HepG2 (cell line): ENCODE data around the gene RCOR3. TPM values are rescaled to one million over a fixed set of nuclear protein-coding genes. Genes with fewer than 3 reads are reported as not detected.

Experiments used
- ASH2L ChIP-seq: fragments of 300-600, 200-600 bp; sonication (generic); IDR thresholded peaks from 2 replicates; pipeline ENCODE4 v1.7.0; 2017; ENCODE audit warnings: low read depth, mild to moderate bottlenecking, moderate library complexity, mixed read lengths, low read length; ENCODE audit not compliant: insufficient read length
- ATM ChIP-seq: fragments of 450-650 bp; IDR thresholded peaks from 2 replicates; pipeline ENCODE4 v1.7.1; 2017; ENCODE audit warnings: mild to moderate bottlenecking, borderline replicate concordance
- FOSL2 ChIP-seq: sonication (generic); formaldehyde crosslinking; IDR thresholded peaks from 2 replicates; pipeline ENCODE4 v1.4.0; 2020; ENCODE audit warnings: missing genetic modification reagents
- HCFC1 ChIP-seq: fragments of 150-350 bp; IDR thresholded peaks from 2 replicates; pipeline ENCODE4 v1.6.1; 2014; ENCODE audit warnings: low read depth, low read length
- HMG20A ChIP-seq: IDR thresholded peaks from 2 replicates; pipeline ENCODE4 v1.6.1; 2016; ENCODE audit warnings: borderline replicate concordance
- KDM4B ChIP-seq: sonication (generic); formaldehyde crosslinking; IDR thresholded peaks from 2 replicates; pipeline ENCODE4 v1.4.0; 2020; ENCODE audit warnings: missing genetic modification reagents
- MTA1 ChIP-seq: sonication (generic); formaldehyde crosslinking; IDR thresholded peaks from 2 replicates; pipeline ENCODE4 v1.4.0; 2020; ENCODE audit warnings: missing genetic modification reagents, mild to moderate bottlenecking, borderline replicate concordance
- MTF1 ChIP-seq: sonication (generic); formaldehyde crosslinking; IDR thresholded peaks from 2 replicates; pipeline ENCODE4 v1.5.0; 2020; ENCODE audit warnings: missing genetic modification reagents
- NAIF1 ChIP-seq: sonication (generic); formaldehyde crosslinking; IDR thresholded peaks from 2 replicates; pipeline ENCODE4 v1.5.0; 2020; ENCODE audit warnings: mild to moderate bottlenecking, missing genetic modification reagents, borderline replicate concordance
- NCOA1 ChIP-seq: sonication (generic); formaldehyde crosslinking; IDR thresholded peaks from 2 replicates; pipeline ENCODE4 v1.9.0; 2021; ENCODE audit warnings: missing genetic modification reagents
- PAX8 ChIP-seq: sonication (generic); formaldehyde crosslinking; IDR thresholded peaks from 2 replicates; pipeline ENCODE4 v1.8.0; 2022; ENCODE audit warnings: mild to moderate bottlenecking, missing genetic modification reagents, borderline replicate concordance
- PHF8 ChIP-seq: sonication (generic); formaldehyde crosslinking; IDR thresholded peaks from 2 replicates; pipeline ENCODE4 v1.5.0; 2020; ENCODE audit warnings: missing genetic modification reagents
- RBFOX2 ChIP-seq: fragments of 200-400 bp; formaldehyde crosslinking; IDR thresholded peaks from 2 replicates; pipeline ENCODE4 v1.6.1; 2017; ENCODE audit warnings: low read depth, mild to moderate bottlenecking, low read length
- SMAD3 ChIP-seq: sonication (generic); formaldehyde crosslinking; IDR thresholded peaks from 2 replicates; pipeline ENCODE4 v1.4.0; 2020; ENCODE audit warnings: missing genetic modification reagents
- SP4 ChIP-seq: sonication (generic); formaldehyde crosslinking; IDR thresholded peaks from 2 replicates; pipeline ENCODE4 v1.8.1; 2023; ENCODE audit warnings: mild to moderate bottlenecking, missing genetic modification reagents
- TMF1 ChIP-seq: sonication (generic); formaldehyde crosslinking; IDR thresholded peaks from 2 replicates; pipeline ENCODE4 v1.8.1; 2022; ENCODE audit warnings: low read depth, missing genetic modification reagents
- ZNF224 ChIP-seq: sonication (generic); formaldehyde crosslinking; IDR thresholded peaks from 2 replicates; pipeline ENCODE4 v1.5.0; 2020; ENCODE audit warnings: mild to moderate bottlenecking, missing genetic modification reagents
- ZNF232 ChIP-seq: sonication (generic); formaldehyde crosslinking; IDR thresholded peaks from 2 replicates; pipeline ENCODE4 v1.4.0; 2020; ENCODE audit warnings: missing genetic modification reagents, borderline replicate concordance
- ZNF264 ChIP-seq: sonication (generic); formaldehyde crosslinking; IDR thresholded peaks from 2 replicates; pipeline ENCODE4 v1.4.0; 2020; ENCODE audit warnings: missing genetic modification reagents
- ZNF343 ChIP-seq: sonication (generic); formaldehyde crosslinking; IDR thresholded peaks from 2 replicates; pipeline ENCODE4 v1.4.0; 2020; ENCODE audit warnings: mild to moderate bottlenecking, missing genetic modification reagents
- ZNF564 ChIP-seq: sonication (generic); formaldehyde crosslinking; IDR thresholded peaks from 2 replicates; pipeline ENCODE4 v1.8.1; 2023; ENCODE audit warnings: mild to moderate bottlenecking, missing genetic modification reagents
- ZNF772 ChIP-seq: sonication (generic); formaldehyde crosslinking; IDR thresholded peaks from 2 replicates; pipeline ENCODE4 v1.5.0; 2020; ENCODE audit warnings: mild to moderate bottlenecking, missing genetic modification reagents
- polyA plus RNA-seq, 8 experiments: library from polyadenylated mRNA; depleted of rRNA in 3 of 8; stranded (reverse) in 7 of 8; unstranded in 1 of 8; fragments of >200 nt; fragmentation: Illumina TruSeq in 4 of 8; extraction: Trizol in 4 of 8; gene quantifications; 2 replicates each; pipeline versions ENCODE4 v1.2.1 to v1.2.3, GENCODE V29; 2011 to 2016; ENCODE audit warnings: low read depth in 4 of 8, missing spikeins in 1 of 8, mixed read lengths in 1 of 8; ENCODE audit not compliant: insufficient read depth in 1 of 8
- total RNA-seq, 5 experiments: library from RNA; depleted of rRNA; stranded (reverse); fragments of >200 nt; fragmentation: Illumina TruSeq; extraction: Trizol; gene quantifications; 2 replicates each; pipeline ENCODE4 v1.2.3, GENCODE V29; 2016; ENCODE audit warnings: low read depth in 1 of 5
- TF ChIP-seq, protein P1 (sequence below), 2 experiments: sonication (generic) in 1 of 2; formaldehyde crosslinking in 1 of 2; IDR thresholded peaks; 2 replicates each; pipeline versions ENCODE4 v1.4.0 to v1.6.1; 2018 to 2020; ENCODE audit warnings: missing genetic modification reagents in 2 of 2, borderline replicate concordance in 1 of 2, low read depth in 1 of 2, mild to moderate bottlenecking in 1 of 2, missing biosample characterization in 1 of 2
- TF ChIP-seq, protein P2 (sequence below): sonication (generic); formaldehyde crosslinking; IDR thresholded peaks from 2 replicates; pipeline ENCODE4 v1.9.0; 2022; ENCODE audit warnings: missing genetic modification reagents, mild to moderate bottlenecking, borderline replicate concordance
- TF ChIP-seq, protein P3 (sequence below): sonication (generic); formaldehyde crosslinking; IDR thresholded peaks from 2 replicates; pipeline ENCODE4 v1.8.0; 2023; ENCODE audit warnings: mild to moderate bottlenecking, missing genetic modification reagents

The RCOR3 gene
- total and polyA plus RNA-seq, 2 of the 13 experiments (the other 11 are each of a cell fraction or from before 2014, with no cell fraction given): 16.8 to 31.6 TPM

DNA sequence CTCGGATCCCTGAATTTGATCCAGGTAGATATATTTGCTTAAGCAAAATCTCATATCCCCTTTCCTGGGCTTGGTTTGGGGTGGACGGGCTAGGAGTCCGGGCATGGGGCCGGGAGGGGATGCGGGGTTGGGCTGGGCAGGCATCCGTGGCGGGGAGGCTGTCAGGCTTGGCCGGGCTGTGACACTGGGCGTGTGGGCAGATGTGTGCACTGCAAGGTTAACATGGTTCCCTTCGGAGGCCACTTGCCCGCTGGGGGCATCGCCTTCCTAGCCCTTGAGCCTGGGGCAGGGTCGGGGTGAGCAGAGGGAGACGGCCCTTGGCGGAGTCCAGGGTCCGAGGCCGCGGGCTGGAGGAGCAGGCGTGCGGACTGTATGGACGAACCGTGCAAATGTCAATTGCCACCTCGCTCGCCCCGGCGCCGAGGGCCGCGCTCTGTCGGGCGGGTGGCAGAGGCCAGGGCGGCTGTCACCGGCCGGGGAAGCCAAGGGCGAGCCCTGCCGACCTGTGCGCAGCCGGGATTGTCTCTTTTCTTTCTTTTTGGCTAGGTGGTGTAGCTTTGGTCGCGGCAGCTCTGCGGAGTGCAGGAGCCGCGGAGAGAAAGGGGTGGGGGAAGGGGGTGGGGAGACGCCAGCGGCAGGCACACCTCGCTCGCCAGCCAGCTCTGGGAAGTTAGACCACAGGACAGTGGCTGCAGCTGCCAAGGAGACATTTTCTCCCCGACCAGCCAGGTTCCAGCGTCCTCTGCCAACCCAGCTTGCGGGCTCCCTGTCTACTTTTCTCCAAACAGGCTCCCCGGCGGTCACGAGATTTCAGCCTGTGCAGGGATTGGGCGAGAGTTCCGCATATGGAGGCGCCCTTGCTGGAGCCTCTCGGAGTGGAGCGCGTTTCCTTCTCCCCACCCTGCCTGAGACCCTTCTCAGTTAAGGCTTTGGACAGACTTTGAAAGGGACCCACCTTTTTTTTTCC is 1.3 kb downstream of the RCOR3 start (continued):
- TF ChIP-seq MTA1 (CRISPR knock-in tag) (0 out of 2 replicates have a peak, but pooled peaks have one; percentile 20), HCFC1 (no peak), SP4 (CRISPR knock-in tag) (peak; percentile 41; the same call in 1 of the 2 replicates), NAIF1 (CRISPR knock-in tag) (no peak), ZNF232 (CRISPR knock-in tag) (peak; percentile 4; the same call in 1 of the 2 replicates), PAX8 (CRISPR knock-in tag) (no peak), ZNF264 (0 out of 2 replicates have a peak, but pooled peaks have one; percentile 40), ZNF224 (CRISPR knock-in tag) (0 out of 2 replicates have a peak, but pooled peaks have one; percentile 53), TMF1 (CRISPR knock-in tag) (peak; percentile 51; the same call in 1 of the 2 replicates), SMAD3 (CRISPR knock-in tag) (0 out of 2 replicates have a peak, but pooled peaks have one; percentile 36), PHF8 (peak; percentile 55), ASH2L (peak; percentile 35), KDM4B (CRISPR knock-in tag) (peak; percentile 26; the same call in 1 of the 2 replicates), MTF1 (CRISPR knock-in tag) (no peak), NCOA1 (0 out of 2 replicates have a peak, but pooled peaks have one; percentile 26), RBFOX2 (peak; percentile 77), ZNF772 (CRISPR knock-in tag) (peak; percentile 39; the same call in 1 of the 2 replicates), FOSL2 (CRISPR knock-in tag) (no peak), ZNF564 (CRISPR knock-in tag) (0 out of 2 replicates have a peak, but pooled peaks have one; percentile 44), HMG20A (no peak), ZNF343 (no peak), ATM (no peak)
- TF ChIP-seq, protein P1, sequence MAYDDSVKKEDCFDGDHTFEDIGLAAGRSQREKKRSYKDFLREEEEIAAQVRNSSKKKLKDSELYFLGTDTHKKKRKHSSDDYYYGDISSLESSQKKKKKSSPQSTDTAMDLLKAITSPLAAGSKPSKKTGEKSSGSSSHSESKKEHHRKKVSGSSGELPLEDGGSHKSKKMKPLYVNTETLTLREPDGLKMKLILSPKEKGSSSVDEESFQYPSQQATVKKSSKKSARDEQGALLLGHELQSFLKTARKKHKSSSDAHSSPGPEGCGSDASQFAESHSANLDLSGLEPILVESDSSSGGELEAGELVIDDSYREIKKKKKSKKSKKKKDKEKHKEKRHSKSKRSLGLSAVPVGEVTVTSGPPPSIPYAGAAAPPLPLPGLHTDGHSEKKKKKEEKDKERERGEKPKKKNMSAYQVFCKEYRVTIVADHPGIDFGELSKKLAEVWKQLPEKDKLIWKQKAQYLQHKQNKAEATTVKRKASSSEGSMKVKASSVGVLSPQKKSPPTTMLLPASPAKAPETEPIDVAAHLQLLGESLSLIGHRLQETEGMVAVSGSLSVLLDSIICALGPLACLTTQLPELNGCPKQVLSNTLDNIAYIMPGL (CRISPR knock-in tag; IDR thresholded peaks at IDR 0.05; ENCODE audit: borderline replicate concordance in 1 of 2, low read depth in 1 of 2): peak in 1 of 2 experiments; percentile 46; a peak in 2 of 4 replicates
- TF ChIP-seq, protein P2, sequence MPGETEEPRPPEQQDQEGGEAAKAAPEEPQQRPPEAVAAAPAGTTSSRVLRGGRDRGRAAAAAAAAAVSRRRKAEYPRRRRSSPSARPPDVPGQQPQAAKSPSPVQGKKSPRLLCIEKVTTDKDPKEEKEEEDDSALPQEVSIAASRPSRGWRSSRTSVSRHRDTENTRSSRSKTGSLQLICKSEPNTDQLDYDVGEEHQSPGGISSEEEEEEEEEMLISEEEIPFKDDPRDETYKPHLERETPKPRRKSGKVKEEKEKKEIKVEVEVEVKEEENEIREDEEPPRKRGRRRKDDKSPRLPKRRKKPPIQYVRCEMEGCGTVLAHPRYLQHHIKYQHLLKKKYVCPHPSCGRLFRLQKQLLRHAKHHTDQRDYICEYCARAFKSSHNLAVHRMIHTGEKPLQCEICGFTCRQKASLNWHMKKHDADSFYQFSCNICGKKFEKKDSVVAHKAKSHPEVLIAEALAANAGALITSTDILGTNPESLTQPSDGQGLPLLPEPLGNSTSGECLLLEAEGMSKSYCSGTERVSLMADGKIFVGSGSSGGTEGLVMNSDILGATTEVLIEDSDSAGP (CRISPR knock-in tag): peak; percentile 49; the same call in 1 of the 2 replicates
- TF ChIP-seq, protein P3, sequence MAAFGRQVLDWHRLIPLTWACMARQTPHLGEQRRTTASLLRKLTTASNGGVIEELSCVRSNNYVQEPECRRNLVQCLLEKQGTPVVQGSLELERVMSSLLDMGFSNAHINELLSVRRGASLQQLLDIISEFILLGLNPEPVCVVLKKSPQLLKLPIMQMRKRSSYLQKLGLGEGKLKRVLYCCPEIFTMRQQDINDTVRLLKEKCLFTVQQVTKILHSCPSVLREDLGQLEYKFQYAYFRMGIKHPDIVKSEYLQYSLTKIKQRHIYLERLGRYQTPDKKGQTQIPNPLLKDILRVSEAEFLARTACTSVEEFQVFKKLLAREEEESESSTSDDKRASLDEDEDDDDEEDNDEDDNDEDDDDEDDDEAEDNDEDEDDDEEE (CRISPR knock-in tag): peak; percentile 36; the same call in 1 of the 2 replicates
